HEK293 (cell line): ENCODE results near the gene EOGT.

Source experiments
- MYNN ChIP-seq: fragments of 450-650 bp; formaldehyde crosslinking; IDR thresholded peaks from 2 replicates; pipeline ENCODE4 v1.5.1; 2016; ENCODE audit warnings: missing biosample characterization, missing genetic modification characterization, borderline replicate concordance
- PRDM1 ChIP-seq: fragments of 450-650 bp; formaldehyde crosslinking; IDR thresholded peaks from 2 replicates; pipeline ENCODE4; 2016; ENCODE audit warnings: missing biosample characterization, missing genetic modification characterization
- ZNF121 ChIP-seq: fragments of 450-650 bp; formaldehyde crosslinking; IDR thresholded peaks from 2 replicates; pipeline ENCODE4 v1.5.1; 2016; ENCODE audit warnings: missing biosample characterization, missing genetic modification characterization
- ZNF610 ChIP-seq: fragments of 450-650 bp; formaldehyde crosslinking; IDR thresholded peaks from 2 replicates; pipeline ENCODE4 v1.5.1; 2016; ENCODE audit warnings: missing biosample characterization, missing genetic modification characterization, borderline replicate concordance

- TF ChIP-seq MYNN (no peak), ZNF121 (tag by site-specific recombination) (no peak), ZNF610 (no peak), PRDM1 (tag by site-specific recombination) (no peak)
Observed at GRCh38 chr3:68958932-68959331, 54.6 kb downstream of the EOGT start.
